GM18519 (cell line): Measurements from ENCODE around the gene DDX49.
"Not testable (repeated sequence)": the region's sequence is repeated elsewhere in the genome, so short reads cannot be mapped to it uniquely, and the experiment has no call there.

ENCODE experiments used
- ATAC-seq: cut with Tn5 transposase; IDR thresholded peaks from one replicate; pipeline ENCODE4 v1.9.1; 2021; ENCODE audit warnings: mild to moderate bottlenecking, moderate library complexity; ENCODE audit not compliant: unreplicated experiment, low FRiP score

DDX49 gene

GRCh38 chr19:18908917-18909619 is 10.4 kb upstream of the DDX49 start:
- no peak for ATAC-seq

- ATAC-seq: no peak
Measured at GRCh38 chr19:18910010-18910409, 9.5 kb upstream of the DDX49 start.

- no peak for ATAC-seq
Measured at GRCh38 chr19:18910801-18911436, 8.6 kb upstream of the DDX49 start.

- ATAC-seq: no peak
Measured at GRCh38 chr19:18912933-18913332, 6.6 kb upstream of the DDX49 start.

GRCh38 chr19:18913466-18913865 is 6.0 kb upstream of the DDX49 start:
- no peak for ATAC-seq

- no peak for ATAC-seq
Measured at GRCh38 chr19:18915639-18916038, 3.9 kb upstream of the DDX49 start.

- not testable (repeated sequence) for ATAC-seq
Measured at GRCh38 chr19:18917593-18917992, 1.9 kb upstream of the DDX49 start.

- no peak for ATAC-seq
Measured at GRCh38 chr19:18919900-18920214, 342 bp downstream of the DDX49 start.

- ATAC-seq: no peak
Measured at GRCh38 chr19:18920400-18920799, 885 bp downstream of the DDX49 start.

GRCh38 chr19:18921593-18921992 is 2.1 kb downstream of the DDX49 start:
- no peak for ATAC-seq

- no peak for ATAC-seq
Measured at GRCh38 chr19:18922228-18922985, 2.9 kb downstream of the DDX49 start.

GRCh38 chr19:18924684-18925213 is 5.2 kb downstream of the DDX49 start:
- no peak for ATAC-seq

- no peak for ATAC-seq
Measured at GRCh38 chr19:18928018-18928805, 8.7 kb downstream of the DDX49 start.

- no peak for ATAC-seq
Measured at GRCh38 chr19:18929311-18929710, 9.8 kb downstream of the DDX49 start.

- no peak for ATAC-seq
Measured at GRCh38 chr19:18931316-18932162, 12.0 kb downstream of the DDX49 start.

GRCh38 chr19:18932216-18932841 is 12.8 kb downstream of the DDX49 start:
- ATAC-seq: no peak

GRCh38 chr19:18933297-18933696 is 13.8 kb downstream of the DDX49 start:
- ATAC-seq: no peak

- ATAC-seq: no peak
Measured at GRCh38 chr19:18939163-18939562, 19.6 kb downstream of the DDX49 start.
